PC-9 (cell line): ENCODE data around the gene SH3RF2.

Experiments
- EZH2 ChIP-seq: fragments of 200-600 bp; sonication (generic); IDR thresholded peaks from 2 replicates; pipeline ENCODE4 v1.8.0; 2017; ENCODE audit warnings: antibody characterized with exemption, low read depth
- TF ChIP-seq, protein P1 (sequence below): fragments of 200-600 bp; sonication (generic); conservative IDR thresholded peaks from 2 replicates; pipeline ENCODE4 v1.6.1; 2017; ENCODE audit warnings: mixed run types, antibody characterized with exemption, mild to moderate bottlenecking, moderate library complexity

- TF ChIP-seq, protein P1, sequence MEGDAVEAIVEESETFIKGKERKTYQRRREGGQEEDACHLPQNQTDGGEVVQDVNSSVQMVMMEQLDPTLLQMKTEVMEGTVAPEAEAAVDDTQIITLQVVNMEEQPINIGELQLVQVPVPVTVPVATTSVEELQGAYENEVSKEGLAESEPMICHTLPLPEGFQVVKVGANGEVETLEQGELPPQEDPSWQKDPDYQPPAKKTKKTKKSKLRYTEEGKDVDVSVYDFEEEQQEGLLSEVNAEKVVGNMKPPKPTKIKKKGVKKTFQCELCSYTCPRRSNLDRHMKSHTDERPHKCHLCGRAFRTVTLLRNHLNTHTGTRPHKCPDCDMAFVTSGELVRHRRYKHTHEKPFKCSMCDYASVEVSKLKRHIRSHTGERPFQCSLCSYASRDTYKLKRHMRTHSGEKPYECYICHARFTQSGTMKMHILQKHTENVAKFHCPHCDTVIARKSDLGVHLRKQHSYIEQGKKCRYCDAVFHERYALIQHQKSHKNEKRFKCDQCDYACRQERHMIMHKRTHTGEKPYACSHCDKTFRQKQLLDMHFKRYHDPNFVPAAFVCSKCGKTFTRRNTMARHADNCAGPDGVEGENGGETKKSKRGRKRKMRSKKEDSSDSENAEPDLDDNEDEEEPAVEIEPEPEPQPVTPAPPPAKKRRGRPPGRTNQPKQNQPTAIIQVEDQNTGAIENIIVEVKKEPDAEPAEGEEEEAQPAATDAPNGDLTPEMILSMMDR, result no peak
- no peak for TF ChIP-seq EZH2
These were observed 43.9 kb downstream of the SH3RF2 start for GRCh38 chr5:145980259-145980658.
